Choroid plexus epithelial cell (primary cell): Measurements from ENCODE around the gene MS4A6A.

ENCODE experiments used
- DNase-seq: peaks from one replicate; pipeline ENCODE4 v3.0.0-alpha.2; 2010; ENCODE audit warnings: low read depth
- H3K4me3 ChIP-seq: 2 replicates; pipeline ENCODE4 v1.5.1; 2011; ENCODE audit warnings: low read depth, mild to moderate bottlenecking, control low read depth, low read length, moderate library complexity
- TF ChIP-seq, protein P1 (sequence below): conservative IDR thresholded peaks from 2 replicates; pipeline ENCODE4 v1.5.1; 2011; ENCODE audit warnings: low read depth, mild to moderate bottlenecking, control low read depth, inconsistent platforms, low read length, moderate library complexity

MS4A6A gene

DNA sequence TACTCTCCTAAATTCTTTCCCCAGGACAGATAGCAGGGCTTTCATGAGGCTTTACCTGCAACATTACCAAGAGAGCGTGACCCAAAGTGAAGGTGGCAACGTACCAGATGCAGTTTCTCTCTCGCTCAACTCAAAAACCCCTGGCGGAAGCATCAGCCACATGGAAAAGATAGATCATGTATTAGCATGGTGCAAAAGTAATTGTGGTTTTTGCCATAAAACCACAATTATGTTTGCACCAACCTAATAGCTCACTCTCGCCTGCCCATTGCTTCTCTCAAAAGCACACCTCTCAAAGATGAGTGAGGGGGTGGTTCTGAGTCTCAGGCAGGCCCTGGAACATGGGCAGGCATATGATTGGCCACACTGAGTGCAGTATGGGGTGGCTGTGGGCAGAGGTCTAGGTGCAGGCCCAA, 7.0 kb downstream of the MS4A6A start:
- no peak overlapping the region for H3K4me3 ChIP-seq
- no peak for DNase-seq
- TF ChIP-seq, protein P1, sequence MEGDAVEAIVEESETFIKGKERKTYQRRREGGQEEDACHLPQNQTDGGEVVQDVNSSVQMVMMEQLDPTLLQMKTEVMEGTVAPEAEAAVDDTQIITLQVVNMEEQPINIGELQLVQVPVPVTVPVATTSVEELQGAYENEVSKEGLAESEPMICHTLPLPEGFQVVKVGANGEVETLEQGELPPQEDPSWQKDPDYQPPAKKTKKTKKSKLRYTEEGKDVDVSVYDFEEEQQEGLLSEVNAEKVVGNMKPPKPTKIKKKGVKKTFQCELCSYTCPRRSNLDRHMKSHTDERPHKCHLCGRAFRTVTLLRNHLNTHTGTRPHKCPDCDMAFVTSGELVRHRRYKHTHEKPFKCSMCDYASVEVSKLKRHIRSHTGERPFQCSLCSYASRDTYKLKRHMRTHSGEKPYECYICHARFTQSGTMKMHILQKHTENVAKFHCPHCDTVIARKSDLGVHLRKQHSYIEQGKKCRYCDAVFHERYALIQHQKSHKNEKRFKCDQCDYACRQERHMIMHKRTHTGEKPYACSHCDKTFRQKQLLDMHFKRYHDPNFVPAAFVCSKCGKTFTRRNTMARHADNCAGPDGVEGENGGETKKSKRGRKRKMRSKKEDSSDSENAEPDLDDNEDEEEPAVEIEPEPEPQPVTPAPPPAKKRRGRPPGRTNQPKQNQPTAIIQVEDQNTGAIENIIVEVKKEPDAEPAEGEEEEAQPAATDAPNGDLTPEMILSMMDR = no peak

DNA sequence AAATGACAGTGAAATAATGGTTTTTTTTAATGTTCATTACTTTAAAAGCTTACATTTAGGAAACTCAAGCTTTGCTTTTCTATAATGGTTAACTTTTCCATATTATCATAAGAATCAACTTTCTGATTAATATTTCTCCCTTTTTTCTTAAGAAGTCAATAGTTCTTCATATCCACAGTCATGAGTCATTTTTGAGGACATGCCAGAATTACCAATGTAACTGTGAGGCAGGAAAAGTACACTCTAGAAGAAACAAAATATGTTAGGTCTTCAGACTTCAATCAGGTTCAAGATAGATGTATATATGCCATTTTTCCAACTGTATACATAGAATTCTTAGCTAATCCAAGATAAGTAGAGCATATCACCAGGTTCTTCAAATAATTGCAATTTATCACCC, 10.9 kb downstream of the MS4A6A start:
- TF ChIP-seq, protein P1 = no peak

DNA sequence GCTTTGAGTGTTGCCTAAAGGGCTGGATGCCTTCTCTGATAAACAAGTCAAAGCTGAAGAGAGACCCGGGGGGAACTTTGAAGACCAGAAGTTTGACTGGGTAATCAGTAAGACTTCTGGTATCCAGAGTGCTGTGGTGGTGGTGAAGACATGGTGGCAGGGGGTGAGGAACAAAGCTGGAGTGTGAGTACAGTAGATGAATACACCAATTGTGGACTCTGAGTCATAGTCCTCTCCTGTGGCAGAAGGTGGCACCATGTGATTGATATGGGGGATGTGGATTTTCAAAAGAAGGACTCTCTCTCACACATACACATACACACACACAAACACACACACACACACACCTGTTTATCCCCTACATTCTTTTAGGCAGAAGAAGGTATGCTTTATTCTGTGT, 12.3 kb downstream of the MS4A6A start:
- no peak for DNase-seq
- TF ChIP-seq, protein P1 = no peak
- no peak overlapping the region for H3K4me3 ChIP-seq

More for the DNA sequence above, 10.9 kb downstream of the MS4A6A start:
- DNase-seq = no peak
- H3K4me3 ChIP-seq = no peak overlapping the region

DNA sequence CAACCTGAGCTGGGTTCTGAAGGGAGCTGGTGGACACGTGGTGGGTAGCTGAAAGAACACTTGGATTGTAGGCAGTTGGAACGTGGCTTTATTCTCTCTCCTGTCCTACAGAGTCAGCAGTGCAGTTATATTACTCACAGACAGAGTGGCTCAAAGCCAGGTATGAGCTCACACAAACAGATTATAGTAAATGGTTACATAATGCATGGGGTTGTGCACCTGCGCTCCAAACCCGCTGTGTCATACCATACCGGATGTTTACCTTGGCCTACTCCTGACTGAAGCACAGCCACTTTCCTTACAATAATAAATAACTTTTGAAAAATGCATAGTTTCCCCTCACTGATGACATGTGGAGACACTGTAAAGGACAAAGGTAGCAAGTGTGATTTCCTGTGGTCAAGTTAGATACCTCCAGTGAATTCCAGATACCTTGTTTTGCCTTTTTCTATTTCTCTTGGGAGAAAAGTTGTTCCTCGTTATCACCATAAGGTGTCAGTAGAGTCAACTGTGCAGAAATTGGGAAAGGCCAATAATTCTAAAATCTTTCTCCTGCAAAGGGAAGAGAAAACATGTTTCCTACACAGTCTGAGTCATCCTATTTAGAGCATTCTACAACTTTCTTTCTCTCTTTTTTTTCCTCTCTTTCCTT, 13.5 kb downstream of the MS4A6A start:
- H3K4me3 ChIP-seq = no peak overlapping the region
- DNase-seq = peak; percentile 25
- TF ChIP-seq, protein P1 = peak; percentile 22

DNA sequence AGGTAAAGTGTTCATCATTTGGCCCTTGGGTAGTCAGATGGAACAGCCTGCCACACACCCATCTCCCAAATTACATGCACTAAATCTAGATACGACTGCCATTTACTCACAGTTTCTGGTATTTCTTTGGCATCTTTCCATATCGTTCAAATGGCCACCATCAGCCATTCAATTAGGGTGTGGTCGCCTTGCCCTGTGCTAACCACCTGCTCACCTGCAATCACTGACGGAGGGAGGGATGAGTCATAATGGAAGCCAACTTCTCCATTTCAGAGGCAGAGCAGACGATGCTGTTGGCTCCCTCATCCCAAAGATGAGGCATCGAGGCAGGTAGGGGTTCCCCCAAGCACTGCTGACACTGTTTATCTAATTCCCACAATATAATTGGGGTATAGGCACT, 14.6 kb downstream of the MS4A6A start:
- TF ChIP-seq, protein P1 = no peak
- no peak for DNase-seq
- H3K4me3 ChIP-seq = no peak overlapping the region

DNA sequence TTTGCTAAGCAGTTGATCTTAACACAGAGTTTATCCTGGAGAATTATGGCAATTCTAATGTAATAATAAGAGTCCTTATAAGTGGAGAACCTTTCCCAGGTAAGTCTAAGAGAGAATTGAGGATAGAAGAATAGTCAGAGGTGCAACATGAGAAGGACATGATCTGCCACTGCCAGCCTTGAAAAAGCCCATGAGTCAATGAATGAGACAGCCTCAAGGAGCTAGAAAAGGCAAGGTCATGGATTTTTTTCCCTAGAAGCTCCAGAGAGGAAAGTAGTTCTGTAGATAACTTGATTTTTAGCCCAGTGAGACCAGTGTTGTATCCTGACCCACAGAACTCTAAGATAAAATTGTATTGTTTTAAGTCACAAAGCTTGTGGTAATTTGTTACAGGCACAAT, 16.9 kb downstream of the MS4A6A start:
- no peak for DNase-seq
- H3K4me3 ChIP-seq = no peak overlapping the region
- TF ChIP-seq, protein P1 = no peak

DNA sequence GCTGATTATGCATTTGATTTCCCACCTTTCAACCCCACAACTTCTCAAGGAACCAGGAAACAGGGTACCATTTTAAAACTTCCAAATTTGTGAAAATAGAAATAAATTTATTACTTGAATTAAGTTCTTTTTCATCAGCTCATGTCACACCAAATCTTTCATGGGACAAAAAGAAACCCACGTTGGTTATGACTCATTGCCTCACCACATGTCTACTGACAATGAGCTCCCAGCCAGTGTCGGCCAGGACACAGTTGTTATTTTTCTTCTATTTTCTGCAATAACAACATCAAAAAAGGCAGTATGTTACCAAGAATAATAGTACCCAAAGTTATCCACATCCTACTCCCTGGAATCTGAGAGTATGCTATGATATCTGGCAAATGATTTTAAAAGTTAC, 17.3 kb downstream of the MS4A6A start:
- no peak overlapping the region for H3K4me3 ChIP-seq
- DNase-seq = no peak
- TF ChIP-seq, protein P1 = no peak
